Endodermal cell (in vitro differentiated cells): ENCODE measurements around the gene RASGEF1C. TPM values are rescaled to one million over a fixed set of nuclear protein-coding genes. Genes with fewer than 3 reads are reported as not detected.

Experiments
- DNase-seq: peaks from one replicate; pipeline ENCODE4 v3.0.0-alpha.2; 2017
- H3K27ac ChIP-seq: 2 replicates; pipeline ENCODE4 v1.5.1; 2013; ENCODE audit warnings: mild to moderate bottlenecking, low read depth, low read length, moderate library complexity
- H3K27me3 ChIP-seq: 2 replicates; pipeline ENCODE4 v1.6.1; 2013; ENCODE audit warnings: mild to moderate bottlenecking, low read length, moderate library complexity; ENCODE audit not compliant: insufficient read depth, control insufficient read depth, poor library complexity, severe bottlenecking
- H3K36me3 ChIP-seq: 2 replicates; pipeline ENCODE4 v1.7.0; 2013; ENCODE audit warnings: mild to moderate bottlenecking, low read length, moderate library complexity; ENCODE audit not compliant: control insufficient read depth, insufficient read depth
- H3K4me1 ChIP-seq: one replicate; pipeline ENCODE4 v1.7.0; 2013; ENCODE audit warnings: low read length; ENCODE audit not compliant: control insufficient read depth, insufficient read depth
- H3K4me3 ChIP-seq: 2 replicates; pipeline ENCODE4 v1.5.1; 2013; ENCODE audit warnings: mild to moderate bottlenecking, low read length, moderate library complexity
- H3K9ac ChIP-seq: 2 replicates; pipeline ENCODE4 v1.6.1; 2013; ENCODE audit warnings: mild to moderate bottlenecking, low read length, moderate library complexity; ENCODE audit not compliant: poor library complexity, severe bottlenecking; ENCODE audit errors: extremely low read depth
- H3K9me3 ChIP-seq: 2 replicates; pipeline ENCODE4 v1.6.1; 2013; ENCODE audit warnings: mild to moderate bottlenecking, low read length, moderate library complexity; ENCODE audit not compliant: control insufficient read depth
- H3K27ac Mint-ChIP-seq: 2 replicates; pipeline ENCODE4 v1.8.0; 2020; ENCODE audit warnings: mixed read lengths
- H3K27me3 Mint-ChIP-seq: 2 replicates; pipeline ENCODE4 v1.8.0; 2021; ENCODE audit warnings: mild to moderate bottlenecking, mixed read lengths; ENCODE audit not compliant: insufficient read depth
- H3K36me3 Mint-ChIP-seq: 2 replicates; pipeline ENCODE4 v1.8.0; 2020; ENCODE audit warnings: low read depth, mixed read lengths
- H3K4me1 Mint-ChIP-seq: 2 replicates; pipeline ENCODE4 v1.8.0; 2020; ENCODE audit warnings: mixed read lengths
- H3K4me3 Mint-ChIP-seq: 2 replicates; pipeline ENCODE4 v1.8.0; 2020; ENCODE audit warnings: mild to moderate bottlenecking, moderate library complexity, mixed read lengths
- H3K9me3 Mint-ChIP-seq: 2 replicates; pipeline ENCODE4 v1.8.0; 2020; ENCODE audit warnings: mild to moderate bottlenecking, mixed read lengths
- WGBS, 2 experiments: methylation state at CpG; one replicate each; pipeline versions ENCODE4 v1.1.5 to v1.1.7; 2013; ENCODE audit warnings: missing lambda C conversion rate in 2 of 2, mixed read lengths in 1 of 2; ENCODE audit not compliant: insufficient coverage in 1 of 2, insufficient read length in 1 of 2; 5-methylcytosine and 5-hydroxymethylcytosine counted together
- total RNA-seq, 2 donors: library from RNA; stranded (reverse); fragmentation: NEBNext Ultra II Directional in 1 of 2; extraction: Animal tissue kit (Norgen Biotek cat#: 25700) in 1 of 2; gene quantifications; 2 replicates in 1 of 2; 3 replicates in 1 of 2; pipeline ENCODE4 v1.2.1, GENCODE V29; 2021
- TF ChIP-seq, protein P1 (sequence below): fragments of 200-600 bp; sonication (generic); conservative IDR thresholded peaks from 2 replicates; pipeline ENCODE4 v1.5.0; 2021; ENCODE audit warnings: antibody characterized with exemption, mild to moderate bottlenecking

The RASGEF1C gene
- total RNA-seq, 2 donors from 2014 or later, result 0.62 to 0.75 TPM

DNA sequence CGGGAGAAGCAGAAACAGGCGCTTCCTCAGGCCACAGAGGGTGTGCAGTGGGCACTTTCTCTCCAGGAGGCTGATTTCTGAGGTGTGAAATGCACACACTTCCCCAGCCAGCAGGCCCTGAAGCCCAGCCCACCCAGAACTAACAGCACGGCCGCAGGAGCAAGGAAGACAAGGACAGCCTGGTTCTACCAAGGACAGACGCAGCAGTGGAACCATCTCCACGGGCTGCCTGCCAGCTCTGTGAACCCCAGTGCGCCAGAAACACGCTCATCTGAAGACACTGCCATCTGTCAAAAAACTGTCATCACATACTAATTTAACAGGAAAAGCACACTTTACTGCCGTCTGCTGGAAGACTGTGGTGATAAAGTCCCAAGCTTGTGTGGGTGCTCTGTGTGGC lies 42.1 kb upstream of the RASGEF1C start:
- Histone ChIP-seq H3K4me3 (no peak overlapping the region), H3K4me1 (no peaks in the 10 kb centered on the region), H3K9me3 (peaks cover 96% of the 10 kb centered on the region), H3K36me3 (peaks cover 88% of the 10 kb centered on the region), H3K9ac (no peak overlapping the region), H3K27ac (no peak overlapping the region), H3K27me3 (no peaks in the 10 kb centered on the region)
- no peak overlapping the region for H3K27ac Mint-ChIP-seq
- peaks cover 2% of the 10 kb centered on the region for H3K27me3 Mint-ChIP-seq
- H3K9me3 Mint-ChIP-seq, result peaks cover 71% of the 10 kb centered on the region
- H3K36me3 Mint-ChIP-seq, result peaks cover 95% of the 10 kb centered on the region
- TF ChIP-seq, protein P1, sequence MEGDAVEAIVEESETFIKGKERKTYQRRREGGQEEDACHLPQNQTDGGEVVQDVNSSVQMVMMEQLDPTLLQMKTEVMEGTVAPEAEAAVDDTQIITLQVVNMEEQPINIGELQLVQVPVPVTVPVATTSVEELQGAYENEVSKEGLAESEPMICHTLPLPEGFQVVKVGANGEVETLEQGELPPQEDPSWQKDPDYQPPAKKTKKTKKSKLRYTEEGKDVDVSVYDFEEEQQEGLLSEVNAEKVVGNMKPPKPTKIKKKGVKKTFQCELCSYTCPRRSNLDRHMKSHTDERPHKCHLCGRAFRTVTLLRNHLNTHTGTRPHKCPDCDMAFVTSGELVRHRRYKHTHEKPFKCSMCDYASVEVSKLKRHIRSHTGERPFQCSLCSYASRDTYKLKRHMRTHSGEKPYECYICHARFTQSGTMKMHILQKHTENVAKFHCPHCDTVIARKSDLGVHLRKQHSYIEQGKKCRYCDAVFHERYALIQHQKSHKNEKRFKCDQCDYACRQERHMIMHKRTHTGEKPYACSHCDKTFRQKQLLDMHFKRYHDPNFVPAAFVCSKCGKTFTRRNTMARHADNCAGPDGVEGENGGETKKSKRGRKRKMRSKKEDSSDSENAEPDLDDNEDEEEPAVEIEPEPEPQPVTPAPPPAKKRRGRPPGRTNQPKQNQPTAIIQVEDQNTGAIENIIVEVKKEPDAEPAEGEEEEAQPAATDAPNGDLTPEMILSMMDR, result no peak
- no peaks in the 10 kb centered on the region for H3K4me1 Mint-ChIP-seq
- WGBS, 2 experiments, result 97% methylated on average over 9 of the region's 9 CpGs; no CpG with 5 or more reads in 1 of the 2 experiments
- DNase-seq, result no peak
- H3K4me3 Mint-ChIP-seq, result no peak overlapping the region

DNA sequence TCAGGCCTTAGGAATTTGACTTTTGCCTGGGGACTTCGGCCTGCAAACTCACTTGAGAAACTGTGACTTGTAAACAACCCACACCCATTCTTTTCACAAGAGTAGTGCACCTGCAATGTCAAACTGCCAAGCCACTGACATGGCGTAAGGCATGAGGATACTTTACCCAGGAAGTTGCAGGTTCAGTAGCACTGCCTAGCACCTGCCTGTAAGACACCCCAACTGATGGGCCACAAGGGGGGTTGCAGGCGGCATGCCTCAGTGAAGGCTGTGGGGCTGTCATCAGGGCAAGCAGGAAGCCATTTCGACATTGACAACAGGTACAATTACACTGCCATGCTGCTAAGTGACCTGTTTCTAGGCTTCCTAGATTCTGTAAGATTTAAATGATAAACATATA lies 41.3 kb upstream of the RASGEF1C start:
- Histone ChIP-seq H3K4me1 (no peaks in the 10 kb centered on the region), H3K9me3 (peaks cover 87% of the 10 kb centered on the region), H3K9ac (no peak overlapping the region), H3K27me3 (no peaks in the 10 kb centered on the region), H3K27ac (no peak overlapping the region), H3K4me3 (no peak overlapping the region), H3K36me3 (peaks cover 91% of the 10 kb centered on the region)
- H3K27ac Mint-ChIP-seq, result no peak overlapping the region
- no peak overlapping the region for H3K4me3 Mint-ChIP-seq
- TF ChIP-seq, protein P1, result no peak
- H3K4me1 Mint-ChIP-seq, result no peaks in the 10 kb centered on the region
- H3K9me3 Mint-ChIP-seq, result peaks cover 63% of the 10 kb centered on the region
- no peak for DNase-seq
- 91 to 100% methylated on average over 2 to 4 of the region's 4 CpGs for WGBS, 2 experiments
- H3K36me3 Mint-ChIP-seq, result peaks cover 90% of the 10 kb centered on the region
- H3K27me3 Mint-ChIP-seq, result peaks cover 2% of the 10 kb centered on the region

DNA sequence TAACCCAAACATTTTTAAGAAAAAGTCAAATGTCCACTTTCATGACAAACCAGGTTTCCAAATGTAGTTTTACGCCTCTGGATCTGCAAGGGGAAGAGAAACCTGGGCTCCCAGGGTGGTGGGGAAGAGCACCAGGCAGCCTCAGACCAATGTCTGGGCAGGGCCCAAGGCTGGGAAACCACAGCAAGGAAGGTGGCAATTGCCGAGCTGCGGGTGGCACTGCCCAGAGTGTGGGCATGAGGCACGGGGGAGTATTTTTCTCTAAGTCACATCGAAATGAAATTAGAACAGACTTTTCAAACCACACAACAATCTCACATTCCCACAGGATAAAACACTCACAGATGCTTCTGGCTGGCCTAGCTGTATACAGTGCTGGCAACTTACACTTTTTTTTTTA lies 32.6 kb upstream of the RASGEF1C start:
- no peaks in the 10 kb centered on the region for H3K27me3 Mint-ChIP-seq
- no peak overlapping the region for H3K4me3 Mint-ChIP-seq
- peaks cover 66% of the 10 kb centered on the region for H3K36me3 Mint-ChIP-seq
- WGBS, 2 experiments, result 95 to 97% methylated on average over 3 to 5 of the region's 5 CpGs
- H3K27me3 ChIP-seq, result no peaks in the 10 kb centered on the region
- DNase-seq, result no peak
- H3K36me3 ChIP-seq, result peaks cover 66% of the 10 kb centered on the region
- H3K4me1 Mint-ChIP-seq, result no peaks in the 10 kb centered on the region
- H3K27ac ChIP-seq, result no peak overlapping the region
- peaks cover 3% of the 10 kb centered on the region for H3K9me3 ChIP-seq
- TF ChIP-seq, protein P1, result no peak
- H3K27ac Mint-ChIP-seq, result no peak overlapping the region
- no peak overlapping the region for H3K9ac ChIP-seq
- no peaks in the 10 kb centered on the region for H3K4me1 ChIP-seq
- H3K9me3 Mint-ChIP-seq, result no peaks in the 10 kb centered on the region
- H3K4me3 ChIP-seq, result no peak overlapping the region
